GM21528 (cell line): Measurements from ENCODE around the gene TMEM255B.

Experiments
- ATAC-seq: cut with Tn5 transposase; IDR thresholded peaks from one replicate; pipeline ENCODE4 v1.9.1; 2021; ENCODE audit warnings: mild to moderate bottlenecking, moderate library complexity; ENCODE audit not compliant: unreplicated experiment, low FRiP score

Gene TMEM255B

DNA sequence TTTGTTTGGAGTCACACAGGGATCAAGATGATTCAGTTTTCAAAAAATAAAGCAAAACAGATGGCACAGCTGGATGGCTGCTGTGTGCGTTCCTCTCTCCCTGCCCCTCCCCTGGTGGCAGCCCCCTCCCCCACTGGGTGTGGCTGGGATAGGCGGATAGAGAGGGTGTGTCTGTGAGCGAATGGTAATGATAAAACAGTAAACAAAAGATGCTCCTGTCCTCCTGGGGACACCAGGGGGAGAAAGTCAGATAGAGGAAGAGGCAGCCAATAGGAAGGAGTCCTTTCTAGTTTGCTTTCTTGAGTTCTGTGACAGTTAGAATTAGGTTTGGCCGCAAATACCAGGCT lies 6.5 kb downstream of the TMEM255B start:
- ATAC-seq, result no peak

DNA sequence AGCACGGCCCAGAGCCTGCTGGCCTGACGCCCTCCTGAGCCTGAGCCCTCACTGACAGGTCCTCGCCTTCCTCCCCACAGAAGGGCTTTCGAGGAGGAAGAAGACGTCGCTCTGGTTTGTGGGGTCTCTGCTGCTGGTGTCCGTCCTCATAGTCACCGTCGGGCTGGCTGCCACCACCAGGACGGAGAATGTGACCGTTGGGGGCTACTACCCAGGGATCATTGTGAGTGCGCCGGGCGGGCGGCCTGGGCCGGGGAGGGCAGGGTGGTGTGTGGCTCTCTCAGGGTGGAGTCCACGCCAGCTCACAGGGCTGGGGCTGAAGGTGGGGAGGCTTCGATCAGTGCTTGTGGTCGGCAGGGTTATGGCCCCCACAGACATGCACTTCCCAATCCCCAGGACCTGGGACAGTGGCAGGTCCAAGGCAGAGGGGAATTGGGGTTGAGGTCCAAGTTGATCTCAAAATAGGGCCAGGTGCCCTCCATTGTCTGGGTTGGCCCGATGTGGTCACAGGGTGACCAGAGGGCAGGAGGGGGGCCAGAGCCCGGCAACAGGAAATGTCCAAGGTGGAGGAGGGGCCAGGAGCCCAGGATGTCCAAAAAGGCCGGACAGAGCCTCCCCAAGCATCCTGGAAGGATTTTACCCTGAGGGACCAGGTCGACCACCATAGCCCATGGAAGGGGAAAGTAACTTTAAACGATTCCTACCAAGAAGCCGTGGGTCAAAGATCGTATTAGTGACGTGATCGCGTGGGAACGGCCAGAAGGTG lies 7.2 kb downstream of the TMEM255B start:
- no peak for ATAC-seq

DNA sequence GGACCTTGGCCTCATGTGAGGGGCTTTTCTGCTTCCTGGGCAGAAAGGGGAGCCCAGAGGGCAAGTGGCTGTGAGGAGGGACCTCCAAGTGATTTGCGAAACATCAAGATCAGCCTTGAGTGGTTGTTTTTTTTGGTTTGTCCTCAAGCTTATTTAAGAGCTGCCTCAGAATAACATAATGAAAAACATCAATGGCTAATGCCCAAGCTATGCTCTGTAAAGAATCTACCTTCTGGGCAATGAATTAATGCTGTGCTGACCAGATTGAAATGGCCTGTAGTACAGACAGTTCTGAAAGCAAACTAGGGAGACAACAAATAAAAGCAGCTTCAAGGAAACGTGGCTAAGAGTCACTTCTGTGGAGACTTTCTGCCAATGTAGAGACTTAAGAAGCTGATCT lies 8.3 kb downstream of the TMEM255B start:
- no peak for ATAC-seq

DNA sequence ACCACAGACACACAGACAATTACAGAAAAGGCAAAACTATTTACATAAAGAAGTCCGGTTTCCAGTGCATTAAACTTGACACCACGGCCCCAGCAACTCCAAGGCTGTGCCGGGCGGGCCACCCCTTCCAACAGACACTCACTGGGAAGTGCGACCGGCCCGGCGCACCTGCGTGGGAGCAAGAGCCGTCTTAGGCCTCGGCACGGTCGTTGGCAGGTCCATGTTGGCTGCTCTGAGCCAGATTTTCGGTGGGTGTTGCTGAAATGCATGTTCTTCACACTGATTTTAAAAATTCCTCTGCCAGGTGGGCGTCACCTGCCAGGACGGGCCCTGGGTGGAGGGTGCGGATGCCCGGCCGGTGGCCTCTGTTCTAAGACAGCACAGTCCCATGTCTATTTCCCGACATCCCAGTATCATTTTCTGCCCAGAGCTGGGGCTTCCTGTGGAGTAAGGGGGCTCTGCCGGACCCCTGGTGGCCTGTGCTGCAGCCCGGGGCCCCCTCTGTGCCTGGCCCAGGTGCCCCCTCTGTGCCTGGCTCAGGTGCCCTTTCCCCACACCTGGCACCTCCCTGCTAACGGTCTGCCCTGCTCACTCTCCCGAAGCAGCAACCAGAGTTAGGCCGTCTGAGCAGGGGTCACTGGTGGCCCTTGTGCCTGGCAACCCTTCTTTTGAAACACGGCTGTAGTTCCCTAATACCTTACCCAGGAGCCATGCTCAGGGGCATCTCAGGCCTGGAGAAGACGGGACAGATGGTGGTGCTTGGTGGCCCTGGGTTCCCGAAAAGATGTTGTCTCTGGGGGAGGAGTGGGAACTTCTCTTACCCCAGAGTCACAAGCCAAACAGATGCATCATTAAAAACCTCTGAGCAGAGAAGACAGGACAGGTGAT lies 9.2 kb downstream of the TMEM255B start:
- no peak for ATAC-seq

DNA sequence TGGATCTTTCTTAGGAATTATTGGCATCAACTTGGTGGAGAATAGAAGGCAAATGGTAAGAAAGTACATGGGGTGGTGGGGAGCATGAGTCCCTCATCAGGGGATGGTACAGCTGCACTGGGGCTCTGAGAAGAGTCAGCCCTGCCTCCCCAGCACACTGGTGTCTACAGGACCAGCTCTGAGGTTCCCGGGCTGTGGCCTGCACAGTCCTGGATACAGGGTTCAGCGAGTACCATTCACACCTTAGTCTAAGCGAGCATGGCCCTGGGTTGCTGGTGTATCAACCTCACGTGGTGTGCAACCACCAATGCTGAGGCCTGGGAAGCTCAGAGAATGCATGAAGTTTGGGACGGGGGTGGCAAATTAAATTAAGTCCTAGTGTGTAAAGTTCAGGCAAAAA lies 10.1 kb downstream of the TMEM255B start:
- ATAC-seq, result no peak

DNA sequence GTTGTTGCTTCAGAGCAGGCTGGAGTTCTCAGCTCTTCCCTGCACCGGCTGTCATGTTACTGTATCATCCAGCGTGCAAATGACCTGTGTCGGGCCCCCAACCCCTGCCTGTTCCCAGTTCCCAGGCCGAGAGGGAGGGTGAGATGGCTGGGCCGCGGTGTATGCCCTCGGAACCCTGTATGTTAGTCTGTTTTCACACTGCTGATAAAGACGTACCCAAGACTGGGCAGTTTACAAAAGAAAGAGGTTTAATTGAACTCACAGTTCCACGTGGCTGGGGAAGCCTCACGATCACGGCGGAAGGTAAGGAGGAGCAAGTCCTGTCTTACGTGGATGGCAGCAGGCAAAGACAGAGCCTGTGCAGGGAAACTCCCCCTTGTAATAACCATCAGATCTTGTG lies 10.9 kb downstream of the TMEM255B start:
- ATAC-seq, result no peak

DNA sequence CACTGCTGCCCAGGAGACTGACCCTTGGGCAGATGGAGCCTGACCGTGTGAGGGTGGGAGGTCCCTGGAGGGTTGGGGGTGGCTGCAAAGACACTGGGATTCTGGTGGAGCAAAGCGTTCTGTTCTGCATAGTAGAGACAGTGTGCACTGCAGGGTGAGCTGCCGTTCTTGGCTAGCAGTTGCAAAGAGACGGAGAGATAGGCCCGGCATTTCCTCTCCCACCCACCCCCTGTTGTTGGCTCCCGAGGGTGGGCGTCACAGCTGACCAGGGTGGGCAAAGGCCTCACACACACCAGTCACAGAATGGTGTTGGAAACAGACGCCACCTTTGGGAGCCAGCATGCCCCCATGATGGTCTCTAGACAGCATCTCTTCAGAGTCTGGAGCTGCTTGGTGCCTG lies 11.4 kb downstream of the TMEM255B start:
- no peak for ATAC-seq

DNA sequence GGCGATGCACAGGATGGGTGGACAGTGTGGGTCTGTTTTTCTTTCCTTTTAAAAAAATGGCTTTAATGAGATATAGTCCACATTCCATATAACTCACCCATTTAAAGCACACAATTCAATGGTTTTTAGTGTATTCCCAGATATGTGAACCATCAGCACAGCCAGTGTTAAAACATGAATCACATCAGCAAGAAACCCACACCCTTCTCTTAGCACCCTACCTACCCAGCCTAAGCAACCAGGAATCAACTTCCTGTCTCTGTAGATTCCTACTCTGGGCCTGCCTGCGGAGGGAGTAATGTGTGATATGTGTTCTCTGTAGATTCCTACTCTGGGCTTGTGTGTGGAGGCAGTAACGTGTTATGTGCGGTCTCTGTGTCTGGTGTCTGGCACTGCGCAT lies 11.9 kb downstream of the TMEM255B start:
- ATAC-seq, result no peak

DNA sequence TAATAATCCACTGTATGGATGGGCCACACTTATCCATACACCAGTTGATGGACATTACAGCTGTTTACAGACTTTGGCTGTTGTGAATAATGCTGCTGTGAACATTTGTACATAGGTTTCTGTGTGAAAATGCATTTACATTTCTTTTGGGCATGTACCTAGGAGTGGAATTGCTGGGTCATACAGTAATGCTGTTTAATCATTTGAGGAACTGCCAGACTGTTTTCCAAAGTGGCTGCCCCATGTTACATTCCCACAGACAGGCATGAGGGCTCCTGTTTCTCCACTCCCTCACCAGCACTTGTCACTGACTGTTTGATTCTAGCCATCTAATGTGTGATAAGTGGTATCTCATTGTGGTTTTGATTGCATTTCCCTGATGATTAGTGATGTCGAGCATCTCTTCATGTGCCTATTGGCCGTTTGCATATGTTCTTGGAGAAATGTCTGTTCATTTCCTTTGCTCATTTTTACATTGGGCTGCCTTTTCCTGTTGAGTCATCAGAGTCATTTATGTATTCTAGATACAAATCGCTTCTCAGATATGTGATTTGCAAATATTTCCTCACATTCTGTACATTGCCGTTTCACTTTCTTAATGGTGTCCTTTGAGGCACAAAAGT lies 12.8 kb downstream of the TMEM255B start:
- no peak for ATAC-seq

DNA sequence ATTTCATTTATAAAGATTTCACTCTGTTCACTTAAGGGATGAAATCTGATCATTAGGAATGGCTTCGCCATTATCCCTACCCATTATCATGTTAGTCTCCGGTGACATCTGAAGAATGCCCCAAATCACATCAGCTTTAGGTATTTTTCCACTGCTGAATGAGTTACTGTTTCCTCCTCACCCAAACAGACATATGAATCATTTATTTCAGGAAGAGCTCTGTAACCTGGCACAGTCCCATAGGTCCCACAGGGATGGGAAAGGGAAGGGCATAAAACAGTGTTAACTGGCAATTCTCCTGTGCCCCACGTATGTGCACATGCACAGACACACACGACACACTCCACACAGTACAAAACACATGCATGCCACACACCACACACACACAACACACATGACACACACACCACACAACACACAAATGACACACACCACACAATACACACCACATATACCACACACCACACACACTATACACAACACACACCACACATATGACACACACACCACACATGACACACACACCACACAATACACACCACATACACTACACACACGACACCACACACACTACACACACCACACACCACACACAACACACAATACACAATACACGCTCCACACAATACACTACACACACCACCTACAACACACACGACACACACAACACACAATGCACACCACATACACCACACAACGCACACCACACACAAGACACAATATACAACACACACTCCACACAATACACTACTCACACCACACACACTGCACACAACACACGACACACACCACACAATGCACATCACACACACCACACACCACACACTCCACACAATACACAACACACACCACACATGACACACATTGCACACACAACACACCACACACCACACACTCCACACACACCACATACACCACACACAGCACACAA lies 15.4 kb downstream of the TMEM255B start:
- ATAC-seq, result no peak

DNA sequence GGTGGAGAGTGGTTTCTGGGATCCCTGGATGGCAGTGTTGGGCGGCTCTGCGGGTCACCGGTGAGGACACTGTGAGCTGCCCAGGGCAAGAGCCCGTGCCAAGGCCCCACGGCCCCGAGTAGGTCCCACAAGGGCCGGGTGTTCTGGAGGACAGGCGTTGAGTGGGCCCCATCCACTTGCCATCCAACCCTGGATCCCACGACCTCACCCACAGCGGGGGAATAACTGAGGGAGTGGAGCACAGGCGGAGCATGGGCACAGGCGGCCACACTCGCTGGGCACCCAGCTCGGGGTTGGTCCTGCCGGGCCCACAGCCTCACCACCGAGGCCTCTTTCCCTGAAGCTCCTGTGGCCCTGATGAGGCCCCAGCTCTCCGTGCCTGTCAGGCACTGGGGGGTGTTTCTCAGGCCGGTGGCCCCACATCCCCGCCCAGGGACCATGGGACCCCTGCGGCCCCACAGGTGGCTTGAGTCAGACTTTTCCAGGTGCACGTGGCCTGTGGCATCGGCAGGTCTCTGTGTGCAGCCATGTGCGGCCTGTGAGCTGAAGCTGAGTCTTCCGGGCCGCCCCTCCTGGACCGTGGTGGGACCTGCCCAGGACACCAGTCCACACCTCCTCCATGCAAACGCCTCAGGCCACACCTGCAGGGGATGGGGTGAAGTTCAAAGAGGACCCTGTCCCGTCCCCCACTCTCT lies 16.6 kb downstream of the TMEM255B start:
- ATAC-seq, result no peak

DNA sequence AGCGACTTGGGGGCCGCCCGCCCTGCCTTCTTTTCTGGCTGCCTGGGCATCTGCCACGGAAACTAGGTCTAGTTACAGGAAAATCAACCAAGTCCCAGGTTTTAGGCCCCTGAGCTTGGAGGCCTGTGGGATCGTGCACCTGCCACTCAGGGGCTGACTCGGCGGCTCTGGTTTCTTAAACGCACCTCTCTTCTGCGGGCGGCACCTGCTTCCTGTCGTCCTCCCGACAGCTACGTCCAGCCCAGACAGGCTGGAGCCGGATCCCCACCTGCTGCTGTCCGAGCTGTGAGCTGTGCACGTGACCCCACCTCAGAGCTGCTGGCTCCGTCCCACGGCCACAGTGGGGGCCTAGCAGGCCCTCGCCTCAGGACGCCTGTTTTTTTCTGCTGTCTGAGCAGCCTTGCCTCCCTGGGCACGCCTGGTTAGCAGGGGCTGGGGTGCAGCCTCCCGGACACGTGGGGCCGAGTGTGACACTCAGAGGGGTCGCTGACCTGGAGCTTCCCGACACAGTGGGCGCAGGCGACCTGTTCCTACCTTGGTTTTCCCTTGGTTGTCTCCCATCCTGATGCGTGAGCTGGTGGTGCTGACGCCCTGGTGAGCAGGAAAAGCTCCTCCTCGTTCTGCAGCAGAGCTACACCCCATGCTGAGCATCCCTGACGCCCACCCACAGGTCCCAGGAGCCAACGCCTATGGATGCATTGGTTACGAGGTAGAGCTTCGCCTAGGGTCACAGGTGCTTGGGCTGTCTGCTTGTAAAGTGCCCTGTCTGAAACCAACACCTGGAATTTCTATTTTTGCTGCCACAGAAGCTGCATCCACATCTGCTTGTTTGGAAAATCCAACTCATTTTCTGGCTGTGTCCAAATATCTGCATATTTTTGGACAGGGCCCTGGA lies 17.5 kb downstream of the TMEM255B start:
- no peak for ATAC-seq

DNA sequence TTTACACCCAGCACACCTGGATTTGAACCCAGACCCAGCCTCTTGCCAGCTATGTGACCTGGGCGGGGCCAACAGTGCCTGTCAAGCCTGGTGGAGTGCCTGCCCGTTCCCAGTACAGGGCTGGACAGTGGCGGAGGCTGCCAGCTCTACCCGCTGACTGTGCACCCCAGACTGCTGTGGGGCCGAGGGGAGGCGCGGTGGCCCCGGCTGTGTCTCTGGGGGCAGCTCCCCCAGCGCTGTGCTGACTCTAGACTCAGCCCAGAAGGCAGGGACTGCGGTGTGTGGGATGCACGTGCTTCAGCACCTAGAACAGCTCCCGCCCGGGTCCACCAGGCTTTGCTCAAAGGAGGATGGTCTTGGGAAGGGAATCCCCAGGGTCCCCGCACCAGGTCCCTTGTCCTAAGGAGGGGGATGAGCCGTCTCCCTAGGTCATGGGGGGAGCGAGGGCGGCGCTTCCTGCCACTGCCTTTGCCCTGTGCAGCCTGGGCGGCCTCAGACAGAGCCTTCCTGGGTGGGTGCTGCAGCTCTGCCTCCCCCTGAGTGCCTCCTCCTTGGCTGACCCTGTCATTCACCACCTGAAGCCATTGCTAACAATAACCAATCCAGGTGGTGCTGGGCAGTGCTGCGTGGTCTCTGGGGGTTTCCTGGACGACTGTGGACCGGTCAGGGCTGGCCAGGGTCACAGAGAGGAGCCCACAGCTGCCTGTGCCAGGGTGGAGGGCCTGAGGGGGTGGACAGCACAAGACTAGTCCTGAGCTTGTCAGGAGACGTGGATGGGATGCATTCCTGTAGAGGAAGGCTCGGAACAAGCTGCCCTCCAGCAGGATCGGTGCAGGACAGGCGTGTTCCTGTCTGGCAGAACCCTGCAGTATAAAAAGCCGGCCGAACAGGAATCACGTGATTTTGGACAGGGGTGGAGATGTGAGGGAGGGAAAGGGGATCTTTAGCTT lies 18.6 kb downstream of the TMEM255B start:
- no peak for ATAC-seq

DNA sequence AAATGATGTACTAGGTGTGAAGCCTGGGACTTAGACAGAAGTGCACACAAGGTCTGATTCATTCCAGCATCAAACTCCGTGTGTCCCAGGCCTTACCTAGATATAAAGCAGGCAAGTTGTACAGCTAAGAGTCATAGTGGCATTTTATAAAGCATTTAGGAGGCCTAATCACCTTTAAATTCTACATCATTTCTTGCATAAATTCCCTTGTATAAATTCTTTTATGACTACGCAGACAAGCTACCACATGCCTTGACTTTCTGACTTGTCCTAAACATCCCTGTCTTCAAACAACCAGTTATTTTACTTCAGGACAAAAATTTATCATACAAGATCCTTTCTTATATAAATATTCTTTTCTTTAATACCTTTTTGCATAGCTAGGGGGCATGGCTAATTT lies 22.5 kb downstream of the TMEM255B start:
- ATAC-seq, result no peak

DNA sequence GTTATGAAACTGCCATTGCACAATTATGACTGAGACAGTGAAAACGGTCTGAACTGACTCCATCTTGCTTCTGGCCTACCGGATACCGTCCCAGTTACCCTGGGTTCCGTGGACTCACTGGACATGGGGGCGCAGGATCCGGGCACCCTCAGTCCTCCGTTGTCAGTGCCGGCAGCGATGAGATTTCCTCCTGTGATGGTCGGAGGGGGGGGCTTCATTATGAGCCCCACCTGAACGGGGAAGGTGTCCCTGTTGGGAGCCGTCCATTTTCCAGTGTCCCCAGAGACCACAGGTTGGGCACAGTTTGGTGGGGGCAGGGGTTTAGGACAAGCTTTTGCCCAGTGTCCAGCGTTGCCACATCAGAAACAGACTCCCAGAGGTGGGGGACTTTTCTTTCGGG lies 23.4 kb downstream of the TMEM255B start:
- ATAC-seq, result no peak

DNA sequence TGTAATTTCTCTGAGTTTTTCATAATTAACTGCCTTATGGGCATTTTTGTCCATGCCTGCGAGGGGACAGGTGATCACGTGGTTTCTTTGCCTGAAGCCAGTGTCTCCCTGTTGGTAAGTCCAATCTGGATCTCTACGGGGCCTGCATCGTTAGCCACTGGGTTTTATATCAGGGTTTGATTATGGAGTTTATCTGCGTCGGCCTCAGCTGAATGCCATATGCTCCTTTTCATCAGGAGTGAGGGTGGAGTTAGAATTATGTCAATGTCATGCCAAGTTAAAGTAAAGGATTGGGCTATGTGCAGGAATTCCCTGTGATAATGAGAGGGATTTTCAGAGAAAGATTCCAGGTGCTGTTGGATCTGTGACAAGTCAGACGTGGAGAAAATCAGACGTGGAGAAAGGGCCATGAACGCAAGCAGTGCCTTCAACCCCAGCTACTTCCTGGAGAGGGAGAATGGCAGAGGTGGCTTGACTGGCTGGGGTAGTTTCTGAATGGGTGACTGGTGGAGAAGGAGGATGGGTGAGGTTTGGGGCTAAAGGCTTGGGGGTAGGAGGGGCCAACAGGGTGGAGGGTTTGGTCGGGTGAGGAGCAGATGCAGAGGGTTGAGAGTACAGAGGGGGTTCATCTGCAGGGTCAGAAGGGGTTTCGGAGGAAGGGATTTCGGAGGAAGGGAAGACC lies 24.3 kb downstream of the TMEM255B start:
- no peak for ATAC-seq

DNA sequence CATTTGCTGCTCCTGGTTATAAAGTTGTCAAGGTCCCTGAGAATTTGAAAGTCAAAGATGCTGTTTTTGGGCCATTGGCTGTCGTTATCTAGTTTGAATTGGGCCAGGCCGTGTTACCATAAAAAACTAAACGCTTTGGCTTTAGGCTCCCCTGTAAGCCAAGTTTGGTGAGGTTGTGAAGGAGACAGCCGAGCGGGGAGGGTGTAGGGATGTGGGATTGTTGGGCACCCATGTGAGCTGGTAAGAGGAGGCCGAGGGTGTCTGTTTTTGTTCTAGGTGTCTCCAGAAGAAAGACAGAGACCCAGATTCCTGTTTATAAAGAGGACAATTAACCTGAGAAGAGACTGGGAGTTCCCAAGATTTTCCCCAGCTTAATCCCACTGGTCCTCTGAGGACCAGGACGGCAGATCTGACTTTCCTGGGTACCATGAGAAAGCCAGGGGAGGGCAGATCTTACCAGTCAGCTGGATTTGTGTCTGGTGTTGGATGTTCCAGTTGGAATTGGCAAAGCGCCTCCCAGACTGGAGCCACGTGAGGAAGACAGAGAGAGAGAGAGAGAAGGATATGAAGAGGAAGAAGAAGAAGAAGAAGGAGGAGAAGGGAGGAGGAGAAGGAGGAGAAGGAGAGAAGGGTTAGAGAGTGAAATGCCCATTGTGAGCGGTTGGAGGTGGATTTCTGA lies 25.1 kb downstream of the TMEM255B start:
- no peak for ATAC-seq
